ENCODE results near the gene NPAS3. TPM values are rescaled to one million over a fixed set of nuclear protein-coding genes. Genes with fewer than 3 reads are reported as not detected.

The NPAS3 gene
- total RNA-seq, 1 experiment from 2014 or later, result 0.36 TPM

DNA sequence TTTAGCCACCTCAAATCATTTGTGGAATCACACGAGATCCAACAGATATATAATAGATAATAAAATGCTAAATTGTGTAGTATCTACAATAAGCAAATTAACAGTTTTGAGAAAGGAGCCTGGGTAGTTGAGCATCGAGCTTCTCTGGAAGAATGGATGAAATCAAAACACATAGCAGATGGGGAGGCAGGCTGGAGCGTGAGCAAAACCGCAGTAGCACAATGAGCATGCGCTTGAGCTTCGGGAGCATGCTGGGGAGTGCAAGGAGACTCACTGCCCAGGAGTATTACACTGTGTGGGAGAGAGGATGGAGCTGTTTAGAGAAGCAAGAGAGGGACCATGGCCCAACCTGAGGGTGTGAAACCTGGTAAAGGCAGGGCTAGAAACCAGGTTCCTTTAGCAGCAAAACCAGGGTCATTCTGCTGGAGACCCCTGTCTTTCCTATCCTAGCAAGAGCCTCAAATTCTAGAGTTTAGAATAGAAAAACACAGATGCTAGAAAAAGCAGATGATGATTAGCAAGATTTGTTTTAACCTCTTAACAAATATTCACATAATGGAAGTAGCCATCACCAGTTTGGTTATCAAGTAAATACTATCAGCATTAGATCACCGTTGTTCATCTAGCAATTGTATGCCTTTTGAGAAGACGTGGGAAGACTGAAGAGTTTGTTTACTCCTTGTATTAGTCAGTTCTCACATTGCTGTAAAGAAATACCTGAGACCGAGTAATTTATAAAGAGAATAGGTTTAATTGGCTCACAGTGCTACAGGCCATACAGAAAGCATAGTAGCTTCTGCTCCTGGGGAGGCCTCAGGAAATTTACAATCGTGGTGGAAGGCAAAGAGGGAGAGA lies 527.4 kb downstream of the NPAS3 start:
- Histone ChIP-seq H3K4me3 (ENCODE audit: low read length) (no peak overlapping the region), H3K4me1 (ENCODE audit: insufficient read depth, low read length) (peaks cover 20% of the 10 kb centered on the region), H3K79me2 (ENCODE audit: low read length) (no peaks in the 10 kb centered on the region), H3K27ac (ENCODE audit: low read length) (peak overlapping the region; percentile 58), H4K20me1 (ENCODE audit: low read length) (no peaks in the 10 kb centered on the region), H3K9me3 (ENCODE audit: low read length) (no peaks in the 10 kb centered on the region), H3K9ac (ENCODE audit: low read length) (no peak overlapping the region), H3K36me3 (ENCODE audit: low read depth, low read length) (no peaks in the 10 kb centered on the region), H3K9me2 (replicated peaks; ENCODE audit: low read length) (no peaks in the 10 kb centered on the region), H3K27me3 (ENCODE audit: low read length) (no peaks in the 10 kb centered on the region), H3F3A (ENCODE audit: low read length, unreplicated experiment) (no peaks in the 10 kb centered on the region), H2AFZ (ENCODE audit: low read length) (peak overlapping the region; percentile 44; the same call in 1 of the 2 replicates), H3K4me2 (ENCODE audit: low read length) (peak overlapping the region; percentile 41)
- CTCF ChIA-PET, result no interaction called here
- peak; percentile 90 for ATAC-seq
- no peak for TF ChIP-seq EZH2 (IDR thresholded peaks at IDR 0.05; ENCODE audit: low read length, unreplicated experiment)
- TF ChIP-seq, protein P1, sequence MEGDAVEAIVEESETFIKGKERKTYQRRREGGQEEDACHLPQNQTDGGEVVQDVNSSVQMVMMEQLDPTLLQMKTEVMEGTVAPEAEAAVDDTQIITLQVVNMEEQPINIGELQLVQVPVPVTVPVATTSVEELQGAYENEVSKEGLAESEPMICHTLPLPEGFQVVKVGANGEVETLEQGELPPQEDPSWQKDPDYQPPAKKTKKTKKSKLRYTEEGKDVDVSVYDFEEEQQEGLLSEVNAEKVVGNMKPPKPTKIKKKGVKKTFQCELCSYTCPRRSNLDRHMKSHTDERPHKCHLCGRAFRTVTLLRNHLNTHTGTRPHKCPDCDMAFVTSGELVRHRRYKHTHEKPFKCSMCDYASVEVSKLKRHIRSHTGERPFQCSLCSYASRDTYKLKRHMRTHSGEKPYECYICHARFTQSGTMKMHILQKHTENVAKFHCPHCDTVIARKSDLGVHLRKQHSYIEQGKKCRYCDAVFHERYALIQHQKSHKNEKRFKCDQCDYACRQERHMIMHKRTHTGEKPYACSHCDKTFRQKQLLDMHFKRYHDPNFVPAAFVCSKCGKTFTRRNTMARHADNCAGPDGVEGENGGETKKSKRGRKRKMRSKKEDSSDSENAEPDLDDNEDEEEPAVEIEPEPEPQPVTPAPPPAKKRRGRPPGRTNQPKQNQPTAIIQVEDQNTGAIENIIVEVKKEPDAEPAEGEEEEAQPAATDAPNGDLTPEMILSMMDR (conservative IDR thresholded peaks at IDR 0.05; ENCODE audit: low read depth, low read length), result no peak
- no peak for TF ChIP-seq EZH2phosphoT487 (IDR thresholded peaks at IDR 0.05; ENCODE audit: borderline replicate concordance, low read length)
- BruUV-seq (replicated peaks), result no TSS peak
- peak; percentile 79 for DNase-seq
- POLR2A ChIA-PET (ENCODE audit: unreplicated experiment), result no interaction called here
- intact Hi-C loops (cut with micrococcal nuclease), result no loop called here

DNA sequence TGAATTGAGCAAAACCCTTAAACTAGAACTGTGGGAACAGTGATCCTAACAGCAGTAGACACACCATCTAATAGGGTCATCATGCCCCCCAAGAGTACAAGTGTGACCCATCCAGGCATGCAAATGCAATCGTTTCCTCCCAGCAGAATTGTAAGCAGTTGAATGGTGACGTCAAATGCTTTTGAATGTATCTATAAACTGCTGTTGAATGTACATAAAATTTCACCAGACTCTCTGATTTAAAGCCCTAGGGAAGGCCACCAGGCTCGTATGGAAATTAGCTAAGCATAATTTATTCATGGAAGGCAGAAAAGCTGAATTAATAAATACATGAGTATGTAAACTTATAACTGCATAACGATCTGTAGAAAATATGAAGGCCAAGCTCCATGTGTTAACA lies 529.3 kb downstream of the NPAS3 start:
- no peak for ATAC-seq
- Histone ChIP-seq H3K27me3 (ENCODE audit: low read length) (no peaks in the 10 kb centered on the region), H3F3A (ENCODE audit: low read length, unreplicated experiment) (no peaks in the 10 kb centered on the region), H4K20me1 (ENCODE audit: low read length) (no peaks in the 10 kb centered on the region), H3K9ac (ENCODE audit: low read length) (no peak overlapping the region), H3K79me2 (ENCODE audit: low read length) (no peaks in the 10 kb centered on the region), H3K4me2 (ENCODE audit: low read length) (no peak overlapping the region), H3K27ac (ENCODE audit: low read length) (no peak overlapping the region), H3K4me1 (ENCODE audit: insufficient read depth, low read length) (peaks cover 16% of the 10 kb centered on the region), H3K9me3 (ENCODE audit: low read length) (no peaks in the 10 kb centered on the region), H3K36me3 (ENCODE audit: low read depth, low read length) (no peaks in the 10 kb centered on the region), H2AFZ (ENCODE audit: low read length) (no peak overlapping the region), H3K4me3 (ENCODE audit: low read length) (no peak overlapping the region), H3K9me2 (replicated peaks; ENCODE audit: low read length) (no peaks in the 10 kb centered on the region)
- CTCF ChIA-PET, result no interaction called here
- intact Hi-C loops (cut with micrococcal nuclease), result no loop called here
- DNase-seq, result no peak
- no peak for TF ChIP-seq EZH2phosphoT487 (IDR thresholded peaks at IDR 0.05; ENCODE audit: borderline replicate concordance, low read length)
- TF ChIP-seq, protein P1 (conservative IDR thresholded peaks at IDR 0.05; ENCODE audit: low read depth, low read length), result no peak
- TF ChIP-seq EZH2 (IDR thresholded peaks at IDR 0.05; ENCODE audit: low read length, unreplicated experiment), result no peak
- BruUV-seq (replicated peaks), result no TSS peak
- POLR2A ChIA-PET (ENCODE audit: unreplicated experiment), result no interaction called here

DNA sequence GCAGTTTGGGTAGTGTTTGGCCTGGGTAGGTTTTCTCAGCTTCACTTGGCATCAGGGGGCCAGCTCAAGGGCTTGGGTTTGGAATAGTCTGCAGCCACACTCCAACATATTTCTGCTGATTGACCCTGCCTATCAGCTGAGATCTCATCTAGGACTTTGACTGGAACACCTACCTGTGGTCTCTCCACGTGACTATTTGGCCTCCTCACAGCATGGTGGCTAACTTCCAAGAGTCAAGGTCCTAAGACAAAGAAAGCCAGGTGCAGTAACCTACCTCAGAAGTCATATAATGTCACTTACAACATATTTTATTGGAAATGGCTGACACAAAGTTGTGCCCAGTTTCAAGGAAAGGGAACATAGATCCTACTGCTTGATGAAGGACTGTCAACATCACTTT lies 531.2 kb downstream of the NPAS3 start:
- ChIA-PET POLR2A (ENCODE audit: unreplicated experiment) (no interaction called here), CTCF (no interaction called here)
- no peaks in the 10 kb centered on the region for H3K79me2 ChIP-seq (ENCODE audit: low read length)
- no peaks in the 10 kb centered on the region for H3K36me3 ChIP-seq (ENCODE audit: low read depth, low read length)
- no peaks in the 10 kb centered on the region for H3F3A ChIP-seq (ENCODE audit: low read length, unreplicated experiment)
- TF ChIP-seq, protein P1 (conservative IDR thresholded peaks at IDR 0.05; ENCODE audit: low read depth, low read length), result no peak
- TF ChIP-seq EZH2 (IDR thresholded peaks at IDR 0.05; ENCODE audit: low read length, unreplicated experiment), result no peak
- no peaks in the 10 kb centered on the region for H3K9me3 ChIP-seq (ENCODE audit: low read length)
- H3K27me3 ChIP-seq (ENCODE audit: low read length), result no peaks in the 10 kb centered on the region
- BruUV-seq (replicated peaks), result no TSS peak
- no peak for DNase-seq
- H3K4me2 ChIP-seq (ENCODE audit: low read length), result no peak overlapping the region
- ATAC-seq, result no peak
- intact Hi-C loops (cut with micrococcal nuclease), result no loop called here
- no peaks in the 10 kb centered on the region for H4K20me1 ChIP-seq (ENCODE audit: low read length)
- no peak overlapping the region for H3K4me3 ChIP-seq (ENCODE audit: low read length)
- H3K9me2 ChIP-seq (replicated peaks; ENCODE audit: low read length), result no peaks in the 10 kb centered on the region
- H3K9ac ChIP-seq (ENCODE audit: low read length), result no peak overlapping the region
- H3K27ac ChIP-seq (ENCODE audit: low read length), result no peak overlapping the region
- no peak overlapping the region for H2AFZ ChIP-seq (ENCODE audit: low read length)
- H3K4me1 ChIP-seq (ENCODE audit: insufficient read depth, low read length), result peaks cover 15% of the 10 kb centered on the region

Data from PC-3 (cell line).